Measurements from ENCODE around the gene OSBPL7. TPM values are rescaled to one million over a fixed set of nuclear protein-coding genes. Genes with fewer than 3 reads are reported as not detected.

Gene OSBPL7
- total and polyA plus RNA-seq, 2 donors (not counting 3 experiments of a cell fraction or from before 2014, with no cell fraction given) = 16.2 to 29.1 TPM

DNA sequence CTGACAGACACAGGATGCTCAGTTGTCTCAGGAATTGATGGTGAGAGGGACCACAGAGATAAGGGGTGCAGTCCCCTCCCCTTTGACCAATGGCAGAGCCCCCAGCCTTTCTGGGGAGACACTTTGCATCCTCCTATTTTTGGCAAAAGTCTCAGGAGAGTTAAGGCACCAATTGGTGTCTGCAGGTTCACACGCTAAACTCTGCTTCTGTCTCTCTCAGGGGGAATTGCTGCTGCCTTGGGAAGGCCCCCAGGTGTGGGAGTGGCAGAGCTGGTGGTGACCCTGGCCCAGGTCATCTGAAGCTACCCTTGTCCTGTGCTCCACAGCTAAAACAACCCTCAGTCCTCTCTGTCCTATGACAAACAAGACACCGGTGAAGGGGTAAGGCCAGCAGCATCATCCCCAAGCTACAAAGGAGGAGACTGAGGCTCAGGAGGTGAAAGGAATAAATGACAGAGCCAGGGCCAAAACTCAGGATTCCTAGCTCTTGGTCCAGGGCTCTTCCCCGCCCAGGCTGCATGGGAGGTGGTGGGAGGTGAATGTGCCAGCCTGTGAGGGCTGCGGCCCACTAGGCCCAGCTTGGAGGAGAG is 20.3 kb downstream of the OSBPL7 start:
- Histone ChIP-seq H3K27me3 (ENCODE audit: control insufficient read depth in 2 of 2, insufficient read depth in 2 of 2, low read length in 2 of 2) (peaks cover 0 to 2% of the 10 kb centered on the region in 2 experiments), H3K9me1 (replicated peaks; ENCODE audit: control insufficient read depth, extremely low read depth, insufficient read depth, low read length) (no peaks in the 10 kb centered on the region), H3K4me3 (replicated peaks in 1 of 3; ENCODE audit: insufficient read depth in 1 of 3, low read depth in 1 of 3, low read length in 3 of 3) (no peak overlapping the region), H3K9me3 (replicated peaks; ENCODE audit: control insufficient read depth, insufficient read depth, low read length) (no peaks in the 10 kb centered on the region), H3K9ac (replicated peaks; ENCODE audit: extremely low read depth, insufficient read depth, low read length) (no peak overlapping the region), H4K20me1 (replicated peaks; ENCODE audit: control insufficient read depth, extremely low read depth, insufficient read depth, low read length) (no peaks in the 10 kb centered on the region), H3K36me3 (ENCODE audit: control insufficient read depth in 2 of 2, extremely low read depth in 1 of 2, insufficient read depth in 2 of 2, low read length in 2 of 2) (no peaks in the 10 kb centered on the region), H3K4me2 (ENCODE audit: insufficient read depth, low read length) (no peak overlapping the region), H2AFZ (ENCODE audit: low read depth, low read length) (no peak overlapping the region), H3K79me2 (ENCODE audit: control insufficient read depth, insufficient read depth, low read length) (no peaks in the 10 kb centered on the region), H3K4me1 (ENCODE audit: control insufficient read depth, extremely low read depth, insufficient read depth, low read length) (no peaks in the 10 kb centered on the region), H3K27ac (ENCODE audit: insufficient read depth, low read depth, low read length) (no peak overlapping the region)
- no peak for FAIRE-seq
- TF ChIP-seq MYC (IDR thresholded peaks at IDR 0.05; ENCODE audit: low read depth, low read length) (no peak), FOS (IDR thresholded peaks at IDR 0.05; ENCODE audit: borderline replicate concordance, insufficient read depth, low read length) (no peak), GATA2 (IDR thresholded peaks at IDR 0.05; ENCODE audit: insufficient read depth, insufficient read length, low read depth, low read length) (no peak), POLR2A (IDR thresholded peaks at IDR 0.05; ENCODE audit: low read depth, low read length) (no peak), EZH2 (IDR thresholded peaks at IDR 0.05; ENCODE audit: borderline replicate concordance, low read depth, low read length, severe bottlenecking) (no peak), POLR2AphosphoS5 (IDR thresholded peaks at IDR 0.05; ENCODE audit: insufficient read depth, low read depth, low read length) (no peak), JUN (IDR thresholded peaks at IDR 0.05; ENCODE audit: borderline replicate concordance, insufficient read depth, insufficient read length, low read depth) (no peak)
- TF ChIP-seq, protein P1, sequence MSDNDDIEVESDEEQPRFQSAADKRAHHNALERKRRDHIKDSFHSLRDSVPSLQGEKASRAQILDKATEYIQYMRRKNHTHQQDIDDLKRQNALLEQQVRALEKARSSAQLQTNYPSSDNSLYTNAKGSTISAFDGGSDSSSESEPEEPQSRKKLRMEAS (IDR thresholded peaks at IDR 0.05; ENCODE audit: insufficient read depth, insufficient read length) = no peak
- TF ChIP-seq, protein P2, sequence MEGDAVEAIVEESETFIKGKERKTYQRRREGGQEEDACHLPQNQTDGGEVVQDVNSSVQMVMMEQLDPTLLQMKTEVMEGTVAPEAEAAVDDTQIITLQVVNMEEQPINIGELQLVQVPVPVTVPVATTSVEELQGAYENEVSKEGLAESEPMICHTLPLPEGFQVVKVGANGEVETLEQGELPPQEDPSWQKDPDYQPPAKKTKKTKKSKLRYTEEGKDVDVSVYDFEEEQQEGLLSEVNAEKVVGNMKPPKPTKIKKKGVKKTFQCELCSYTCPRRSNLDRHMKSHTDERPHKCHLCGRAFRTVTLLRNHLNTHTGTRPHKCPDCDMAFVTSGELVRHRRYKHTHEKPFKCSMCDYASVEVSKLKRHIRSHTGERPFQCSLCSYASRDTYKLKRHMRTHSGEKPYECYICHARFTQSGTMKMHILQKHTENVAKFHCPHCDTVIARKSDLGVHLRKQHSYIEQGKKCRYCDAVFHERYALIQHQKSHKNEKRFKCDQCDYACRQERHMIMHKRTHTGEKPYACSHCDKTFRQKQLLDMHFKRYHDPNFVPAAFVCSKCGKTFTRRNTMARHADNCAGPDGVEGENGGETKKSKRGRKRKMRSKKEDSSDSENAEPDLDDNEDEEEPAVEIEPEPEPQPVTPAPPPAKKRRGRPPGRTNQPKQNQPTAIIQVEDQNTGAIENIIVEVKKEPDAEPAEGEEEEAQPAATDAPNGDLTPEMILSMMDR (IDR thresholded peaks at IDR 0.05; ENCODE audit: extremely low read depth in 1 of 2, insufficient read depth in 1 of 2, low read depth in 1 of 2, low read length in 2 of 2) = no peak
- DNase-seq (ENCODE audit: low read depth, low spot score) = no peak
- no TSS peak for BruUV-seq (replicated peaks)
- ChIA-PET CTCF (interaction anchor here (0.7 to 2.2 kb wide), 7 partner anchors 9 to 137 kb away, joined by 3 to 10 read pairs (median 5); no protein-coding TSS in a partner anchor), POLR2A (no interaction called here)
- dilution Hi-C loops (cut with MboI; ENCODE audit: extremely low pct_ligation_motif_present, low sequenced_read_pairs) = no loop called here
- intact Hi-C loops (cut with micrococcal nuclease) = loop anchor here (5.0 kb wide), 1 partner anchor 139 kb away; no protein-coding TSS in a partner anchor
